UCSD-AML1 (cell line): ENCODE measurements around the gene FNIP2.

Source experiments
- DNase-seq: peaks from one replicate; lab custom pipeline; 2025; ENCODE audit not compliant: unreplicated experiment; lab: John Stamatoyannopoulos, UW

Gene FNIP2

DNA sequence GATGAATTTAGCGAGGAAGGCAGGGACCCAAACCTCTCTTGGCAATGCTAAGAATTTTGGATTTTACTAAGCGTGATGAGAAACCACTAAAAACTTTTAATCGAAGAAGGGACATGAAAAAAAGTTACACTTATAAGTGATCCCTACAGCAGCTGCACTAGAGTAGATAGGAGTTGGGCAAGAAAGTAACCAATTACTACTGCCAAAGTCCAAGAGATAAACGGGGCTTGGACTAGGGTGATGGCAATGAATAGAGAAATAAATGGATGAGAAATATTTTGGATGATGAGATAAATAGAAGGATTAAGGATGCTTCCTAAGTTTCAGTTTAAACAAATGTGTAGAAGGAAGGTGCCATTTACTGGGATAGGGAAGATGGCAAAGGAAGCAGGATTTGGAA, 6.3 kb upstream of the FNIP2 start:
- DNase-seq: no peak

- no peak for DNase-seq
These were observed 5.4 kb upstream of the FNIP2 start for GRCh38 chr4:158763462-158763861.

GRCh38 chr4:158766434-158767044, 2.3 kb upstream of the FNIP2 start:
- no peak for DNase-seq

DNA sequence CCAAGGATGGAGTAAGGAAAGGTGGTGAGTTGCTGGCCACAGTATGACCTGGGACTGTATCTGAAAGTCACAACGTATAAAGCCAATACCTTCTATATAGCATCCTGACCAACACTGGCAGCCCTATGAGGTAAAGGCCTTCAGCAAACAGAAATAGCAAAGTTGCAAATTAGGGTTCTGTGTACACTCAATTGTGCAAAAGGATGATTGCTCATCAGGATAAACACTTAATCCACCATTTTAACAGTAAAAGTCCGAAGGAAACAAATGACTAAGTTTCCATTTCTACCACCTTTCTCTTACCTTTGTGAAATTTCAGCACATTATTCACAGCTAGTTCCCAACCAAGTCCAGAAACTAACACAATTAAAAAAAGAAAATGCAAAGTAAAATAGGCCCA, 1.4 kb upstream of the FNIP2 start:
- DNase-seq: no peak

DNA sequence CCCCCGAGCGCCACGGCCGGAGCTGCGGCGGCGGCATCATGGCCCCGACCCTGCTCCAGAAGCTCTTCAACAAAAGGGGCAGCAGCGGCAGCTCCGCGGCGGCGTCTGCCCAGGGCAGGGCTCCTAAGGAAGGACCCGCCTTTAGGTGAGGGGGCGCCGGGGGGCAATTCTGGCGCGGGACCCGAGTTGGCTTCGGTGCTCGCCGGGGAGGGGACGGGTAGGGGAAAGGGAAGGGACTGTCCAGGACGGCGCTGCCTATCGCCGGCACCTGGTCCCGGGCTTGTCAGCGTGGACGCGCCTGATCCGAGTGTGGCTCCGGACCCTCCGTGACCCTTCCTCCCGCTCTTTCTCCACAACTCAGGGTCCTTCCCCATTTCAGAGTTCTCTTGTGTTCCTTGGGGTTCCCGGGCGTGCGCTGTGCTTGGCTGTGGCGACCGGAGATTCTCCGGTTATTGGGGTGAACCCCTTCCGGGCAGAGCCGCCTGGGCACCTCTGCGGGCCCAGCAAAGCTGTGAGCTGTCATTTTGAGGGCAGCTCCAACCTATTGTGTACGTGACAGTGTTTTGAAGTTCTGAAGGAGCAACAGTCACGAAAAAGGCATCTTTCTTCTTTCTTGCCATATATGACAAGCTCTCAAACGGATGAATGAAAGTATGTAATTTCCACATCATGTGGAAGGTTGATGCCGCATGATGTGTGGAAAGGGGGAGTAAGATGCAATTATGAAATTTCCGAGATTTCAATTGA, 522 bp downstream of the FNIP2 start:
- DNase-seq: peak; percentile 42

DNA sequence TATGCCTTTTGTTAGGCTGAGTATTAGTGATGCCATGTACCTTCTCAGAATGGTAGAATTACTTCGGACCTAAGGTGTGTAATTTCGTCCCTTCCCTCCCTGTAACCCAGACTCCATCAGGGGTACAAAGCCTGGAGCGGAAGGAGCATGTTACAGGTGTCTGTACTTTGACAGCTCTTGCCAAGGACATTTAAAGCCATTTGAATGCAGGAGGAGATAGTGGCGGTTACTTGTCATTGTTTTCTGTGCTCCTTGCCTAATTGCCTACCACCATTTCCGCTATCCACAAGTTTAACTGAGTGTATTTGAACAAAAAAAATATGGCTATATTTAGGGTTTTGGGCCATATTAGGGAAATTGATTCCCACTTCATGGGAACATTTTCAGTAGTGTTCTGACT, 1.8 kb downstream of the FNIP2 start:
- no peak for DNase-seq

- no peak for DNase-seq
These were observed 3.0 kb downstream of the FNIP2 start for GRCh38 chr4:158771776-158772175.

- no peak for DNase-seq
These were observed 6.3 kb downstream of the FNIP2 start for GRCh38 chr4:158775091-158775651.

DNA sequence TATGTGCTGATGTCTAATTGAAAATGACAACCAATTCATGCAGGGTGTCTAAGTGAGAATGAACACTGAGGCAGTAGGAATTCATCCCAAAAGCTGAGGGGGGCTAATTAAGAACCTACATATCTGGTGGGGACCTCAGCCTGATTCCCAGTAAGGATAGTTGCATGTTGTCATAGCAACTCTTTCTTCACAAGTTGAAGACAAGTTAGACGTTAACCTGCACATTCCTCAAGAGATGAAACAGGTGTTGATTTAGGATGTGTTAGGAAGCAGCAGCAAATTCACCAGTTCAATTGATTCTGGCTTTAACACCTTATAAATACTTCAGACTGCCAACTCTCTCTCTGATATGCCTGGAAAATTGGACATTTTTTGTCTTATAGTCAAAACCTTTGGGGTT, 7.3 kb downstream of the FNIP2 start:
- no peak for DNase-seq

- no peak for DNase-seq
These were observed 8.8 kb downstream of the FNIP2 start for GRCh38 chr4:158777423-158778155.

- no peak for DNase-seq
These were observed 9.4 kb downstream of the FNIP2 start for GRCh38 chr4:158778156-158778711.

GRCh38 chr4:158778712-158779111, 9.9 kb downstream of the FNIP2 start:
- no peak for DNase-seq

GRCh38 chr4:158781963-158782362, 13.1 kb downstream of the FNIP2 start:
- no peak for DNase-seq

GRCh38 chr4:158782551-158783360, 13.9 kb downstream of the FNIP2 start:
- DNase-seq: no peak

- DNase-seq: no peak
These were observed 15.0 kb downstream of the FNIP2 start for GRCh38 chr4:158783785-158784184.

DNA sequence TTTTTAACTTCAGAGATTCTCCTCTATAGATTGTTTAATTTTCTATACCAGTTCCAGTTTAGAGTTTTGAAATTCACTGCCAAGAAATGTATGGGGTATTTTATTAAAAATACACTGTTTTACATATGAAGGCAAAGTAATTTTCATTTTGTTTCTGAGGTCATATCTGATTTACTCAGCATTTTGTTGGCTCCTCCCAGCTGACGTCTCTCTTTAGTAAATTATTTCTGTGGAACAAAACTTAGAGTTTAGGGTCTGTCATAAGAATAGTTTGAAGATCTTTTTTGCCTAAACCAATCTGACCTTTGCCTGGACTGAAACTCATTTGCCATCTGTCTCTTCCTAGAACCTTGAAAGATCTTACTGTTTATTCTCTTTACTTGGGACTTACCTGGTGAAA, 16.9 kb downstream of the FNIP2 start:
- DNase-seq: no peak

DNA sequence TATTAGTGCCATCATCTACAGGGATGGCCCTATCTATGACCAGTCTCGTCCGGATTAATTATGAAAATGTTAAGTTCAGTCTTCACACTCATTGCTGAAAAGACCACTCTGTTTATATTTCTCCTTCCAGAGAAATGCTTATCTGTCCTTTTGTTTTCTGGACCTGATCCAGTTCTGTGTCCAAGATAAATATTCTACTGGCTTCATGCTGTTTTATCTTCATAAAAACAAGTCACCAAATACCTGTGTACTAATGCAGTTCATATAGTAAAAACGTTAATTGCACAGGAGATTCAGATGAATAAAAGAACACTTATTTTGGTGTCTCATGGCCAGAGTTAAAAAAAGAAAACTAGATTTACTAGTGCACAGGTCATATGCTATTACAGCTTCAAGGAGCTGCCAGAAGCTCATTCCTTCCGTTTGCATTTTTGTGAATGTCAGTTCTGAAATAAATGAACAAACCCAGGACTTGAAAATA, 17.3 kb downstream of the FNIP2 start:
- DNase-seq: no peak

DNA sequence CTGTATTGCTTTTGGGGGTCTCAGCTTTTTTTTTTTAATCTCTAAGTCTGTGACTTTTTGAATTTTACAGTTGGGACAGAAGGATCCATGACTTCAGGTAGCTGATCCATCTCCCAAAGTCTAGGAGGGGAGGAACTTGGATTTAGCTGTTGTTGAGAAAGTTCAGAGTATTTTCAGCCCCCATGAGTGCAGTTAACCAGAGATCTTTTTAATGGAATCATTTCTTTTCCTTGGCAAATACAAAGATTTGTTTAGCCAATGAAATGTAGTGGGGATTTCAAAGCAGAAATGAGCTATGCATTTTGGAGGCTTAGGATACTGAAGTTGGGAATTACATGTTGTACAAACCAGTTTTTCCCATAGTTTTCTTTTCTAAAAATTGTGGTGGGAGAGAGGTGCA, 18.1 kb downstream of the FNIP2 start:
- no peak for DNase-seq

DNA sequence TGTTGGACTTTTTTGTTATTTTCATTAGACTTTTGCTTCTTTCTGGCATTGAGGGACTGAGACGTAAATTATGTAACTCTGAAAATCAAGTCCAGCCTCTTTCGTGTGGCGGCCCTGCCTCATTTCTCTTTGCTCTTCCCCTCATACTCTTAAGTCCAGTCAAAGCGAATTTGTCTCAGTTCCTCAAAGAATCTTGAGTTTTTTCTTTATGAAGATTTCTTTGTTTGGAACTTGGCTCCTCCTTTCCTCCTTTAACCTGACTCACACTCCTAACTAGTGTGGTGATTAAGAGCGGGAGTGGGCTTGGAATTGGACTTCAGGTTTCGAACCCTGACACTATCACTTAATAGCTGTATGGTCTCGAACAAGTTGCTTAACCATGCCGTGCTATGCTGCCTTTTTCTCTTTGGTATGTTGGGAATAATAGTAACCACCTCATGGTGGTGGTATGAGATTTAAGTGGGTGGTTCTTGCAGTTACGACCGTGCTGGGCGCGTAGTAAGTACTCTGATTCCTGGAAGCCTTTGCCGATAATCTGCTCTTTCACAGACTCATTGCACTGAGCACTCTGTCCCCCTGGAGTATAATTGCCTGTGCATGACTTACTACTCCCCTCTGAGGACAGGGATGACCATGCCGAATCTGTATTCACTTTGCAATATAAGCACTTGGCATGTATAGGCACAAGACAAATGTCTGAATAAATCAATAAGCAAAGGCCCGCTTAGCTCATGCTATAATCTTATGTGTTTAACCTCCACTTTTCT, 19.1 kb downstream of the FNIP2 start:
- no peak for DNase-seq

- peak; percentile 8 for DNase-seq
These were observed 19.7 kb downstream of the FNIP2 start for GRCh38 chr4:158788516-158788915.
